A549 (cell line): Measurements from ENCODE around the gene STAU1.

Experiments used
- BHLHE40 ChIP-seq: IDR thresholded peaks from 2 replicates; pipeline ENCODE4 v1.6.1; 2012; ENCODE audit warnings: low read depth, low read length, inconsistent platforms
- ESRRA ChIP-seq: fragments of 150-350 bp; IDR thresholded peaks from 2 replicates; pipeline ENCODE4 v1.6.1; 2014; ENCODE audit warnings: mild to moderate bottlenecking, low read length, borderline replicate concordance
- FOSL2 ChIP-seq, 2 experiments: fragments of 450-650 bp in 1 of 2; fragments of >200 bp in 1 of 2; sonication (Bioruptor Twin) in 1 of 2; formaldehyde crosslinking; IDR thresholded peaks; 2 replicates each; pipeline versions ENCODE4 v1.5.0 to v1.6.1; 2016 to 2020; ENCODE audit warnings: mild to moderate bottlenecking in 1 of 2, moderate library complexity in 1 of 2
- KDM5A ChIP-seq: fragments of 200-600 bp; sonication (generic); IDR thresholded peaks from 2 replicates; pipeline ENCODE4 v1.6.1; 2016; ENCODE audit warnings: antibody characterized with exemption, mild to moderate bottlenecking
- MYC ChIP-seq: IDR thresholded peaks from 2 replicates; pipeline ENCODE4 v1.6.1; 2012; ENCODE audit warnings: mild to moderate bottlenecking, inconsistent platforms, low read length, improper control_type of control experiment, borderline replicate concordance
- RARB ChIP-seq: fragments of 250-450 bp; sonication (Bioruptor Pico); IDR thresholded peaks from 2 replicates; pipeline ENCODE4 v1.8.0; 2021; ENCODE audit warnings: mild to moderate bottlenecking, moderate library complexity
- TF ChIP-seq, protein P1 (sequence below): fragments of >200 bp; sonication (Bioruptor Twin); formaldehyde crosslinking; IDR thresholded peaks from 3 replicates; pipeline ENCODE4 v1.5.1; 2016
- TF ChIP-seq, protein P2 (sequence below): fragments of 200-600 bp; sonication (generic); IDR thresholded peaks from 2 replicates; pipeline ENCODE4 v1.6.1; 2016; ENCODE audit warnings: antibody characterized with exemption, mild to moderate bottlenecking, moderate library complexity

DNA sequence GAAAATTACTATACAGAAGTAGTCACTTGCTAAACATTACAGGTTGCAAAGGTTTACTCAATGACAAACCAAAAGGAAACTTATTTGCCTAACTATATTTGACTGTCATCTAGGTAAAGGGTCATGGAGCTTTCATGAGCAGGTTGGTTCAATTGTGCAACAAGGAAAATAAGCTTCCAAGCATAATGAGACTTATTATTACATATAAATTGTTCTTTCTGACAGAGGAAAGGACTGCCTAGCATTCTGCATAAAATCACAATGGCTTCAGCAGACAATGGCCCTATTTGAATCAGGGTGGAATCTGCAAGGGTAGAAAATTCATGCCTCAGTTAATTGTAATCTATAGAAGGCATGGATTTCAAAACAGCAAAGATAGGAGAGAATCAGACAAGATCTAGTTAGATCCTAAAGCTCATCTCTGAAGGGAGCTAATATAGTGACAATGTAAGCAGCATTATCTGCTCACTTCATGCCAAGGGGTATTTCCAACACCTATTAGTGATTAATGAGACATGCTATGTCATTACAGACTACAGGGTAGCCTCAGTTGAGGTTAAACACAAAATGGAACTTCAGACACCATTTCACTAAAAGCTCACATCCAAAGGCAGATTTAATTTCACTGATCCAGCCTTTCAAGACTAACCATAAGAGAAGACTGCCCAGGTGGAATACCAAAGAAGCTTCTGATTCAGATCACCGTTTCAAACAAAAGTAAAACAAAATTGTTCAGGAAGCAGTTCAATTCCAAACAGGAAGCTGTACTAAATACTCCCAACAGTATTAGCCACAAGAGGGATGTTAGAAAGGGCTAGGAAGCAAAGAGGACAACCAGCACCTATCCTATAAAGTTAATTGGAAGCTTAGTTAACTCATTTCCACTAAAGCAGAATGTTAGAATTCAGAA, 8.5 kb downstream of the STAU1 start:
- TF ChIP-seq, protein P1, sequence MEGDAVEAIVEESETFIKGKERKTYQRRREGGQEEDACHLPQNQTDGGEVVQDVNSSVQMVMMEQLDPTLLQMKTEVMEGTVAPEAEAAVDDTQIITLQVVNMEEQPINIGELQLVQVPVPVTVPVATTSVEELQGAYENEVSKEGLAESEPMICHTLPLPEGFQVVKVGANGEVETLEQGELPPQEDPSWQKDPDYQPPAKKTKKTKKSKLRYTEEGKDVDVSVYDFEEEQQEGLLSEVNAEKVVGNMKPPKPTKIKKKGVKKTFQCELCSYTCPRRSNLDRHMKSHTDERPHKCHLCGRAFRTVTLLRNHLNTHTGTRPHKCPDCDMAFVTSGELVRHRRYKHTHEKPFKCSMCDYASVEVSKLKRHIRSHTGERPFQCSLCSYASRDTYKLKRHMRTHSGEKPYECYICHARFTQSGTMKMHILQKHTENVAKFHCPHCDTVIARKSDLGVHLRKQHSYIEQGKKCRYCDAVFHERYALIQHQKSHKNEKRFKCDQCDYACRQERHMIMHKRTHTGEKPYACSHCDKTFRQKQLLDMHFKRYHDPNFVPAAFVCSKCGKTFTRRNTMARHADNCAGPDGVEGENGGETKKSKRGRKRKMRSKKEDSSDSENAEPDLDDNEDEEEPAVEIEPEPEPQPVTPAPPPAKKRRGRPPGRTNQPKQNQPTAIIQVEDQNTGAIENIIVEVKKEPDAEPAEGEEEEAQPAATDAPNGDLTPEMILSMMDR: no peak
- TF ChIP-seq FOSL2 (IDR thresholded peaks at IDR 0.05): no peak
- TF ChIP-seq FOSL2 (CRISPR knock-in tag; IDR thresholded peaks at IDR 0.05): no peak
- no peak for TF ChIP-seq MYC
- no peak for TF ChIP-seq ESRRA
- TF ChIP-seq RARB (CRISPR knock-in tag): no peak
- no peak for TF ChIP-seq KDM5A
- no peak for TF ChIP-seq BHLHE40
- TF ChIP-seq, protein P2, sequence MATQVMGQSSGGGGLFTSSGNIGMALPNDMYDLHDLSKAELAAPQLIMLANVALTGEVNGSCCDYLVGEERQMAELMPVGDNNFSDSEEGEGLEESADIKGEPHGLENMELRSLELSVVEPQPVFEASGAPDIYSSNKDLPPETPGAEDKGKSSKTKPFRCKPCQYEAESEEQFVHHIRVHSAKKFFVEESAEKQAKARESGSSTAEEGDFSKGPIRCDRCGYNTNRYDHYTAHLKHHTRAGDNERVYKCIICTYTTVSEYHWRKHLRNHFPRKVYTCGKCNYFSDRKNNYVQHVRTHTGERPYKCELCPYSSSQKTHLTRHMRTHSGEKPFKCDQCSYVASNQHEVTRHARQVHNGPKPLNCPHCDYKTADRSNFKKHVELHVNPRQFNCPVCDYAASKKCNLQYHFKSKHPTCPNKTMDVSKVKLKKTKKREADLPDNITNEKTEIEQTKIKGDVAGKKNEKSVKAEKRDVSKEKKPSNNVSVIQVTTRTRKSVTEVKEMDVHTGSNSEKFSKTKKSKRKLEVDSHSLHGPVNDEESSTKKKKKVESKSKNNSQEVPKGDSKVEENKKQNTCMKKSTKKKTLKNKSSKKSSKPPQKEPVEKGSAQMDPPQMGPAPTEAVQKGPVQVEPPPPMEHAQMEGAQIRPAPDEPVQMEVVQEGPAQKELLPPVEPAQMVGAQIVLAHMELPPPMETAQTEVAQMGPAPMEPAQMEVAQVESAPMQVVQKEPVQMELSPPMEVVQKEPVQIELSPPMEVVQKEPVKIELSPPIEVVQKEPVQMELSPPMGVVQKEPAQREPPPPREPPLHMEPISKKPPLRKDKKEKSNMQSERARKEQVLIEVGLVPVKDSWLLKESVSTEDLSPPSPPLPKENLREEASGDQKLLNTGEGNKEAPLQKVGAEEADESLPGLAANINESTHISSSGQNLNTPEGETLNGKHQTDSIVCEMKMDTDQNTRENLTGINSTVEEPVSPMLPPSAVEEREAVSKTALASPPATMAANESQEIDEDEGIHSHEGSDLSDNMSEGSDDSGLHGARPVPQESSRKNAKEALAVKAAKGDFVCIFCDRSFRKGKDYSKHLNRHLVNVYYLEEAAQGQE: no peak
